ENCODE results near the gene AP1S1. TPM values are rescaled to one million over a fixed set of nuclear protein-coding genes. Genes with fewer than 3 reads are reported as not detected.

The AP1S1 gene
- total and polyA plus RNA-seq, 9 of the 15 experiments (the other 6 are each of a cell fraction or from before 2014, with no cell fraction given) = 4.4 to 149 (median 89.4) TPM

GRCh38 chr7:101169838-101170551 is 15.7 kb downstream of the AP1S1 start (continued):
- TF ChIP-seq AFF1 (IDR thresholded peaks at IDR 0.05; ENCODE audit: low read depth in 1 of 2, partially characterized antibody in 2 of 2) (no peak), SIN3A (IDR thresholded peaks at IDR 0.05; ENCODE audit: borderline replicate concordance in 2 of 2, control insufficient read depth in 1 of 2, low read depth in 2 of 2, low read length in 2 of 2) (no peak), ZNF695 (CRISPR knock-in tag; IDR thresholded peaks at IDR 0.05) (no peak), FOXO4 (CRISPR knock-in tag; IDR thresholded peaks at IDR 0.05) (no peak), ZNF639 (CRISPR knock-in tag; conservative IDR thresholded peaks at IDR 0.05 in 1 of 2, IDR thresholded peaks at IDR 0.05 in 1 of 2) (no peak), RBM34 (IDR thresholded peaks at IDR 0.05; ENCODE audit: borderline replicate concordance, insufficient read depth, low read length) (no peak), LARP7 (IDR thresholded peaks at IDR 0.05) (no peak), ETV6 (IDR thresholded peaks at IDR 0.05; ENCODE audit: borderline replicate concordance in 1 of 2, low read depth in 2 of 2, low read length in 1 of 2) (no peak), ETV6 (CRISPR knock-in tag; IDR thresholded peaks at IDR 0.05; ENCODE audit: borderline replicate concordance) (no peak), U2AF2 (optimal IDR thresholded peaks at IDR 0.05; ENCODE audit: low read depth, low read length) (no peak), BDP1 (IDR thresholded peaks at IDR 0.05; ENCODE audit: insufficient read depth, insufficient read length) (no peak), NBN (IDR thresholded peaks at IDR 0.05; ENCODE audit: low read depth) (no peak), ZBTB1 (CRISPR knock-in tag; IDR thresholded peaks at IDR 0.05; ENCODE audit: borderline replicate concordance, low read depth) (no peak), PREB (CRISPR knock-in tag; IDR thresholded peaks at IDR 0.05) (no peak), BMI1 (IDR thresholded peaks at IDR 0.05; ENCODE audit: low read length) (no peak), ZNF3 (CRISPR knock-in tag; IDR thresholded peaks at IDR 0.05) (no peak), TFAM (CRISPR knock-in tag; conservative IDR thresholded peaks at IDR 0.05) (no peak), HMGN3 (IDR thresholded peaks at IDR 0.05; ENCODE audit: borderline replicate concordance, extremely low read depth, insufficient read length, low read depth, low read length) (peak; percentile 58)
